ENCODE measurements around the gene EFCAB7. TPM values are rescaled to one million over a fixed set of nuclear protein-coding genes. Genes with fewer than 3 reads are reported as not detected.

Gene EFCAB7
- total and polyA plus RNA-seq, 2 of the 8 experiments (the other 6 are each of a cell fraction or from before 2014, with no cell fraction given), result 1.1 to 3.1 TPM

- TF ChIP-seq CHD7 (IDR thresholded peaks at IDR 0.05; ENCODE audit: insufficient replicate concordance, low read length) (no peak), TAF1 (IDR thresholded peaks at IDR 0.05; ENCODE audit: low read depth, low read length) (no peak)
Observed at GRCh38 chr1:63620671-63621070, 97.3 kb downstream of the EFCAB7 start (continued).

Measured in H1 (cell line).